H7 (cell line): ENCODE measurements around the gene CD22. TPM values are rescaled to one million over a fixed set of nuclear protein-coding genes. Genes with fewer than 3 reads are reported as not detected.
"Not testable (repeated sequence)": the region's sequence is repeated elsewhere in the genome, so short reads cannot be mapped to it uniquely, and the experiment has no call there.

ENCODE experiments used
- DNase-seq: peaks from one replicate; pipeline ENCODE4 v3.0.0; 2012
- H3K27me3 ChIP-seq: 2 replicates; pipeline ENCODE4 v1.6.0; 2011; ENCODE audit warnings: mild to moderate bottlenecking, low read length; ENCODE audit not compliant: control insufficient read depth, insufficient read depth
- H3K36me3 ChIP-seq: replicated peaks from 2 replicates; pipeline ENCODE4 v1.5.1; 2011; ENCODE audit warnings: low read length; ENCODE audit not compliant: control insufficient read depth, insufficient read depth
- H3K4me3 ChIP-seq: 2 replicates; pipeline ENCODE4 v1.5.1; 2011; ENCODE audit warnings: low read depth, mild to moderate bottlenecking, control low read depth, low read length, moderate library complexity; ENCODE audit not compliant: insufficient read depth
- total RNA-seq: library from RNA; depleted of rRNA; stranded (reverse); fragments of >200 nt; shearing (Covaris generic); gene quantifications from 2 replicates; pipeline ENCODE4 v1.2.3, GENCODE V29; 2014

CD22 gene
- total RNA-seq, 1 experiment from 2014 or later, result not detected

GRCh38 chr19:35349614-35350521 lies 20.9 kb downstream of the CD22 start:
- Histone ChIP-seq H3K27me3 (no peaks in the 10 kb centered on the region), H3K36me3 (no peaks in the 10 kb centered on the region), H3K4me3 (no peak overlapping the region)
- peak; percentile 28 for DNase-seq

GRCh38 chr19:35350591-35350990 lies 21.6 kb downstream of the CD22 start:
- peak; percentile 39 for DNase-seq
- H3K4me3 ChIP-seq, result no peak overlapping the region
- H3K27me3 ChIP-seq, result no peaks in the 10 kb centered on the region
- H3K36me3 ChIP-seq, result no peaks in the 10 kb centered on the region

GRCh38 chr19:35351411-35352176 lies 22.6 kb downstream of the CD22 start:
- no peak for DNase-seq
- no peak overlapping the region for H3K4me3 ChIP-seq
- H3K36me3 ChIP-seq, result no peaks in the 10 kb centered on the region
- no peaks in the 10 kb centered on the region for H3K27me3 ChIP-seq

GRCh38 chr19:35352177-35352447 lies 23.1 kb downstream of the CD22 start:
- no peaks in the 10 kb centered on the region for H3K27me3 ChIP-seq
- no peaks in the 10 kb centered on the region for H3K36me3 ChIP-seq
- no peak for DNase-seq
- no peak overlapping the region for H3K4me3 ChIP-seq

- no peaks in the 10 kb centered on the region for H3K27me3 ChIP-seq
- peak; percentile 95 for DNase-seq
- no peaks in the 10 kb centered on the region for H3K36me3 ChIP-seq
- no peak overlapping the region for H3K4me3 ChIP-seq
Observed at GRCh38 chr19:35352448-35353304, 23.7 kb downstream of the CD22 start.

GRCh38 chr19:35353635-35354034 lies 24.6 kb downstream of the CD22 start:
- Histone ChIP-seq H3K36me3 (no peaks in the 10 kb centered on the region), H3K27me3 (no peaks in the 10 kb centered on the region), H3K4me3 (no peak overlapping the region)
- DNase-seq, result no peak

GRCh38 chr19:35354898-35355297 lies 25.9 kb downstream of the CD22 start:
- peak; percentile 6 for DNase-seq
- Histone ChIP-seq H3K4me3 (no peak overlapping the region), H3K36me3 (no peaks in the 10 kb centered on the region), H3K27me3 (no peaks in the 10 kb centered on the region)

- Histone ChIP-seq H3K36me3 (no peaks in the 10 kb centered on the region), H3K4me3 (no peak overlapping the region), H3K27me3 (no peaks in the 10 kb centered on the region)
- peak; percentile 46 for DNase-seq
Observed at GRCh38 chr19:35355791-35356460, 26.9 kb downstream of the CD22 start.

- H3K4me3 ChIP-seq, result no peak within 1 kb of the TSS
- H3K36me3 ChIP-seq, result no peaks in the 10 kb centered on the region
- DNase-seq, result no peak
- H3K27me3 ChIP-seq, result no peaks in the 10 kb centered on the region
Observed at GRCh38 chr19:35357867-35358573, 29.0 kb downstream of the CD22 start, which contains the start of gene FFAR3. FFAR3 (plus strand) TSS chr19:35358460; CDS start chr19:35358891, 431 bp downstream.

GRCh38 chr19:35358834-35359233 lies 29.8 kb downstream of the CD22 start:
- H3K27me3 ChIP-seq, H3K4me3 ChIP-seq, DNase-seq: not testable (repeated sequence)

GRCh38 chr19:35359395-35359794 lies 30.4 kb downstream of the CD22 start:
- H3K27me3 ChIP-seq, H3K4me3 ChIP-seq, DNase-seq, H3K36me3 ChIP-seq: not testable (repeated sequence)

More at GRCh38 chr19:35358834-35359233, 29.8 kb downstream of the CD22 start:
- not testable (repeated sequence) for H3K36me3 ChIP-seq

GRCh38 chr19:35360081-35360480 lies 31.1 kb downstream of the CD22 start:
- H3K36me3 ChIP-seq, DNase-seq, H3K4me3 ChIP-seq, H3K27me3 ChIP-seq: not testable (repeated sequence)

GRCh38 chr19:35360880-35361420 lies 32.0 kb downstream of the CD22 start:
- Histone ChIP-seq H3K27me3 (no peaks in the 10 kb centered on the region), H3K36me3 (no peaks in the 10 kb centered on the region), H3K4me3 (no peak overlapping the region)
- no peak for DNase-seq
